Stimulated activated CD4-positive, alpha-beta T cell treated with anti-CD3 and anti-CD28 coated beads, Interleukin-15, amount 100 ng/mL, for 48 hours (primary cell): ENCODE results near the gene STX4.

ENCODE experiments used
- DNase-seq, 2 donors: peaks; one replicate each; pipeline ENCODE4 v3.0.0-alpha.2; 2020; ENCODE audit warnings: low read depth in 2 of 2

The STX4 gene

GRCh38 chr16:31064882-31065461, 31.6 kb downstream of the STX4 start:
- DNase-seq: no peak

GRCh38 chr16:31067342-31067741, 34.0 kb downstream of the STX4 start:
- DNase-seq: no peak

- no peak for DNase-seq
Observed at GRCh38 chr16:31071861-31072260, 38.5 kb downstream of the STX4 start.

- DNase-seq: peak in 1 of 2 donors; percentile 32
Observed at GRCh38 chr16:31072540-31073141, 39.3 kb downstream of the STX4 start.

GRCh38 chr16:31073142-31073969, 40.0 kb downstream of the STX4 start:
- DNase-seq: peak; percentile 78 to 87

- peak; percentile 98 to 99 for DNase-seq
Observed at GRCh38 chr16:31073970-31074813, 40.8 kb downstream of the STX4 start, which contains the start of the genes ZNF646 and ZNF668. Gene ZNF646, plus strand, starts transcription at chr16:31074422. Its CDS starts 1,903 bp downstream, at chr16:31076325. Gene ZNF668, minus strand, starts transcription at chr16:31074240. Its CDS starts 9,781 bp downstream, at chr16:31064459.

GRCh38 chr16:31074814-31075183, 41.4 kb downstream of the STX4 start:
- DNase-seq: no peak

- DNase-seq: no peak
Observed at GRCh38 chr16:31076319-31076718, 43.0 kb downstream of the STX4 start.

GRCh38 chr16:31077024-31077423, 43.7 kb downstream of the STX4 start:
- no peak for DNase-seq

GRCh38 chr16:31077592-31078396, 44.4 kb downstream of the STX4 start:
- DNase-seq: no peak

GRCh38 chr16:31078597-31079341, 45.4 kb downstream of the STX4 start:
- DNase-seq: no peak

GRCh38 chr16:31079342-31079944, 46.1 kb downstream of the STX4 start:
- no peak for DNase-seq

GRCh38 chr16:31080035-31080629, 46.8 kb downstream of the STX4 start:
- no peak for DNase-seq

- no peak for DNase-seq
Observed at GRCh38 chr16:31080756-31081419, 47.5 kb downstream of the STX4 start.

- DNase-seq: no peak
Observed at GRCh38 chr16:31081428-31082351, 48.3 kb downstream of the STX4 start.

- DNase-seq: no peak
Observed at GRCh38 chr16:31082368-31083045, 49.1 kb downstream of the STX4 start.

- DNase-seq: no peak
Observed at GRCh38 chr16:31083081-31083480, 49.7 kb downstream of the STX4 start.
